Right lobe of liver (tissue), 6 donors: ENCODE data around the gene LDLRAD4. TPM values are rescaled to one million over a fixed set of nuclear protein-coding genes. Genes with fewer than 3 reads are reported as not detected.

ENCODE experiments used
- ATAC-seq, 4 donors: fragments of 200-7000 bp; cut with Tn5 transposase; one replicate each; pipeline ENCODE4 v1.9.1; 2020; ENCODE audit warnings: mild to moderate bottlenecking in 4 of 4, moderate library complexity in 4 of 4
- DNase-seq, 3 donors: peaks; one replicate each; pipeline ENCODE4 v3.0.0-alpha.2; 2020
- H3K27ac ChIP-seq, 3 donors: fragments of 200-600 bp; one replicate each; pipeline ENCODE4 v1.8.0; 2022
- H3K27me3 ChIP-seq, 2 donors: fragments of 200-600 bp; one replicate each; pipeline ENCODE4 v1.8.0; 2022
- H3K36me3 ChIP-seq, 4 donors: fragments of 200-600 bp; sonication (generic) in 1 of 4; one replicate each; pipeline versions ENCODE4 v1.5.1 to v1.8.0; 2017 to 2022; ENCODE audit warnings: control low read depth in 1 of 4
- H3K4me1 ChIP-seq, 4 donors: fragments of 200-600 bp; sonication (generic) in 1 of 4; one replicate each; pipeline versions ENCODE4 v1.5.1 to v1.8.0; 2017 to 2022; ENCODE audit warnings: control low read depth in 1 of 4
- H3K4me3 ChIP-seq, 3 donors: fragments of 200-600 bp; one replicate each; pipeline ENCODE4 v1.8.0; 2022
- H3K9me3 ChIP-seq, 4 donors: fragments of 200-600 bp; sonication (generic) in 1 of 4; one replicate each; pipeline versions ENCODE4 v1.5.1 to v1.8.0; 2017 to 2022; ENCODE audit warnings: control low read depth in 1 of 4
- CTCF ChIP-seq, 4 donors: fragments of 200-600 bp in 3 of 4; fragments of 450-650 bp in 1 of 4; IDR thresholded peaks; one replicate each; pipeline versions ENCODE4 v1.5.1 to v1.8.0; 2016 to 2022; ENCODE audit warnings: antibody characterized with exemption in 4 of 4, mild to moderate bottlenecking in 2 of 4
- POLR2A ChIP-seq: fragments of 450-650 bp; IDR thresholded peaks from one replicate; pipeline ENCODE4 v1.6.1; 2017; ENCODE audit warnings: antibody characterized with exemption, mild to moderate bottlenecking
- WGBS: methylation state at CpG from one replicate; pipeline ENCODE4 v1.1.6; 2018; ENCODE audit warnings: low coverage, low lambda C conversion rate; ENCODE audit not compliant: insufficient coverage; ENCODE audit errors: missing lambda C conversion rate; 5-methylcytosine and 5-hydroxymethylcytosine counted together
- intact Hi-C, 2 donors: fragments of 100-400 bp; cut with DNase I; formaldehyde crosslinking; loops; one replicate each; pipeline versions ENCODE4 v1.11.2 to v1.14.1; 2022
- total RNA-seq, 6 experiments: library from RNA; depleted of rRNA in 2 of 6; stranded (reverse); fragments of >200 nt in 2 of 6; fragmentation: NEBNext Ultra II Directional in 3 of 6; extraction: Animal tissue kit (Norgen Biotek cat#: 25700) in 3 of 6; gene quantifications; one replicate each; pipeline versions ENCODE4 v1.1.0 to v1.2.4, GENCODE V29; 2016 to 2023
- donor health status: DM: no; HTN: yes; CAD: no.
- donor health status: DM: no; HTN: no; CAD: no.
- donor health status: DM: no; HTN: no; CAD: no.
- donor health status: DM: no; HTN: yes; CAD: no.
- donor health status: DM: no; HTN: yes; CAD: no.

Gene LDLRAD4
- total RNA-seq, 6 experiments from 2014 or later, result 10.6 to 66.4 (median 18.7) TPM

- H3K4me3 ChIP-seq, result no peak overlapping the region
- intact Hi-C loops, result no loop called here
- WGBS, result 89% methylated on average over 4 of the region's 4 CpGs
- peaks cover 0 to 13% (median 5%) of the 10 kb centered on the region in 4 donors for H3K4me1 ChIP-seq
- H3K27me3 ChIP-seq, result no peaks in the 10 kb centered on the region
- DNase-seq, result no peak
- no peak for TF ChIP-seq POLR2A
- TF ChIP-seq CTCF (IDR thresholded peaks at IDR 0.05), result no peak
- no peaks in the 10 kb centered on the region for H3K36me3 ChIP-seq
- no peak overlapping the region for H3K27ac ChIP-seq
- ATAC-seq, result no peak
- no peaks in the 10 kb centered on the region for H3K9me3 ChIP-seq
These were observed 296.0 kb downstream of the LDLRAD4 start for GRCh38 chr18:13514558-13514957.

- 93% methylated on average over 5 of the region's 6 CpGs for WGBS
- Histone ChIP-seq H3K27me3 (no peaks in the 10 kb centered on the region), H3K9me3 (no peaks in the 10 kb centered on the region), H3K36me3 (no peaks in the 10 kb centered on the region), H3K4me3 (no peak overlapping the region), H3K27ac (no peak overlapping the region), H3K4me1 (peaks cover 0 to 13% (median 5%) of the 10 kb centered on the region in 4 donors)
- no peak for ATAC-seq
- no peak for TF ChIP-seq CTCF (IDR thresholded peaks at IDR 0.05)
- TF ChIP-seq POLR2A, result no peak
- DNase-seq, result no peak
- intact Hi-C loops, result no loop called here
These were observed 298.3 kb downstream of the LDLRAD4 start for GRCh38 chr18:13516855-13517254.

GRCh38 chr18:13517369-13517768 lies 298.8 kb downstream of the LDLRAD4 start:
- H3K27me3 ChIP-seq, result no peaks in the 10 kb centered on the region
- WGBS, result 74% methylated on average over 4 of the region's 7 CpGs
- no peaks in the 10 kb centered on the region for H3K36me3 ChIP-seq
- intact Hi-C loops, result no loop called here
- TF ChIP-seq CTCF (IDR thresholded peaks at IDR 0.05), result no peak
- no peak for TF ChIP-seq POLR2A
- H3K4me3 ChIP-seq, result no peak overlapping the region
- no peaks in the 10 kb centered on the region for H3K9me3 ChIP-seq
- ATAC-seq (no peak), DNase-seq (no peak)
- peaks cover 0 to 12% (median 3%) of the 10 kb centered on the region in 4 donors for H3K4me1 ChIP-seq
- no peak overlapping the region for H3K27ac ChIP-seq

- H3K9me3 ChIP-seq, result no peaks in the 10 kb centered on the region
- no peaks in the 10 kb centered on the region for H3K27me3 ChIP-seq
- DNase-seq (no peak), ATAC-seq (no peak)
- H3K4me3 ChIP-seq, result no peak overlapping the region
- intact Hi-C loops, result no loop called here
- 63% methylated on average over 4 of the region's 4 CpGs for WGBS
- TF ChIP-seq POLR2A, result no peak
- TF ChIP-seq CTCF (IDR thresholded peaks at IDR 0.05), result no peak
- H3K4me1 ChIP-seq, result peaks cover 0 to 2% (median 0%) of the 10 kb centered on the region in 4 donors
- no peak overlapping the region for H3K27ac ChIP-seq
- no peaks in the 10 kb centered on the region for H3K36me3 ChIP-seq
These were observed 299.8 kb downstream of the LDLRAD4 start for GRCh38 chr18:13518382-13518781.

- no peak overlapping the region for H3K27ac ChIP-seq
- intact Hi-C loops, result no loop called here
- no peaks in the 10 kb centered on the region for H3K4me1 ChIP-seq
These were observed 301.7 kb downstream of the LDLRAD4 start for GRCh38 chr18:13520306-13520705.

More at GRCh38 chr18:13520306-13520705, 301.7 kb downstream of the LDLRAD4 start:
- DNase-seq (no peak), ATAC-seq (peak; percentile 48 to 85 (median 56))
- WGBS, result 48% methylated on average over 6 of the region's 6 CpGs
- Histone ChIP-seq H3K27me3 (no peaks in the 10 kb centered on the region), H3K4me3 (no peak overlapping the region), H3K36me3 (no peaks in the 10 kb centered on the region), H3K9me3 (no peaks in the 10 kb centered on the region)
- TF ChIP-seq POLR2A (no peak), CTCF (IDR thresholded peaks at IDR 0.05) (no peak)
